HUDEP-2 (cell line): ENCODE measurements around the gene AP3B1.
"Not testable (repeated sequence)": the region's sequence is repeated elsewhere in the genome, so short reads cannot be mapped to it uniquely, and the experiment has no call there.

ENCODE experiments used
- DNase-seq, 76 experiments: peaks; one replicate each; lab custom pipeline; 2025; ENCODE audit not compliant: unreplicated experiment in 76 of 76; lab: John Stamatoyannopoulos, UW

Gene AP3B1

DNA sequence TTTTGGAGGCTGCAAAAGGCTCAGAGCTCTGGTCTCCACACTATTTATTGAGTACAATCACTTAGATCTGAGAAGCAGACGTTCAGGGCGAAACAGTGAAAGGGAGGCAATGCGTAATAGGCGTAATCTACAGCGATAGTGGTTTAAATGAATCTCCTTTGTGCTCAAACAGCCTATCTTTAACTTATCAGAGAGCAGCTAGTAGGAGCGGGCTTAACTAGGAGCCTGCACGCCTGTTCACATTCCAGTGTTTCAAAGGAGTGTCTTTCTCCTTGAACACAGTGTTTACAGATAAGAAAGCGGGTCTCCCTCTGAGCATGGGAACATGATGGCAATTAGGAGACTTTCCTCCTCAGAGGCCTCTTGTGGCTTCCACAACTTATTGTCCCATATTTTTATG, 49.4 kb downstream of the AP3B1 start:
- peak in 3 of 76 experiments; percentile 2 to 19 (median 12) for DNase-seq

DNA sequence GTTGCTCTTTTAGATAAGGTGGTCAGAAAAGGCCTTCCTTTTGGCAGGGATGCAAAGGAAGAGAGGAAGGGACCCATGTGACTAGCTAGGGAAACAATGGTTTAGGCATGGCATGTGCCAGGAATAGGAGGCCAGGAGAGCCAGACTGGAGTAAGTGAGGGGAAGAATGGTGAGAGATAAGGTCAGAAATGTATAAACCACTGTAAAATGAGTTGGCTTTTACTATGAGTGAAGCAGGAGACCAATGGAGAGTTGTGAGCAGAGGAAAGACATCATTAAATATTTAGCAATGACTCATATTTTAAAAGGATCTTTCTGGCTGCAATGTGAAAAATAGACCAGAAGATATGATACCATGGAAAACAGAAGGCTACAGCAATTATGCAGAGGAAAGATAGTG, 50.9 kb downstream of the AP3B1 start:
- no peak for DNase-seq

DNA sequence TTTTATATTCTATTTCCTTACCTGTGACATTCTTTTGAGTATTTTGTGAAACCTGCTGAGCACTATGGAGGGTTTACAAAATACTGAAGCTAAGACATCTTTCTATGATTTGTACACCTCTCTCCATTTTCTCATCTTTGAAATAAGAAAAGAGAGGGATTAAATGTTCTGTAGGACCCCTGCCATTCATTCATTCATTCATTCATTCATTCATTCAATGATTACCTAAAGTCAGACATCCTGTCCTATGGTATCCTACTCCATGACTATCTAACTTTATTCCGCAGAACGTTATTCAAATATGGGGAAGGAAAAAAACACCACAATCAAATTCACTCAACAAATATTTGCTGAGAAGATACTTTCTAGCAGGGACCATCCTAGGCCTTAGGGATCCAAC, 51.4 kb downstream of the AP3B1 start:
- no peak for DNase-seq

DNA sequence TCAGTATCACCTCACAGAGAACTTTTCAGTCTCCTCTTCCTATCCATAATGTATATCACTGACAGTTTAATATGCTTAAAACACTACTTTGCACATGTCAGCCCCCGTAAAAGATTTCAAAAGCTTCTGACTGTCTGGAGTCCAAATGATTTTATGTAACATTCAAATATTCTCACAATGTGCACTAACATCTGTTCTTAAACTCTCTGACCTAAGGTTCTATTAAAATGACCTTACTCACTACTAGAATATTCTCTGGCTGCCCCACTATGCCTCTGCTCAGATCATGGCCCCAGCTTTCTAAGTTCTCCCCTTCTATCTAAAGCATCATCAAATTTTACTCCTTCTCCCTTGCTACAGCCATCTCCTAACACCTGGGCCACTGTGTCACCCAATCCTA, 52.5 kb downstream of the AP3B1 start:
- no peak for DNase-seq

DNA sequence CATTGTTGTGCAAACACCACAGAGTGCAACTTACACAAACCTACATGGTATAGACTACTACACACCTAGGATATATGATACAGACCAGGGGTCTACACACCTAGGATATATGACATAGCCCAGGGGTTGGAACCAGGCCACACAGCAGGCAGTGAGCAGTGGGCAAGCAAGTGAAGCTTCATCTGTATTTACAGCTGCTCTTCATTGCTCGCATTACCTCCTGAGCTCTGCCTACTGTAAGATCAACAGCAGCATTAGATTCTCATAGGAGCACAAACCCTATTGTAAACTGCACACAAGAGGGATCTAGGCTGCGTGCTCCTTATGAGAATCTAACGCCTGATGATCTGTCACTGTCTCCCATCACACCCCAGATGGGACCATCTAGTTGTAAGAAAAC, 56.6 kb downstream of the AP3B1 start:
- no peak for DNase-seq

DNA sequence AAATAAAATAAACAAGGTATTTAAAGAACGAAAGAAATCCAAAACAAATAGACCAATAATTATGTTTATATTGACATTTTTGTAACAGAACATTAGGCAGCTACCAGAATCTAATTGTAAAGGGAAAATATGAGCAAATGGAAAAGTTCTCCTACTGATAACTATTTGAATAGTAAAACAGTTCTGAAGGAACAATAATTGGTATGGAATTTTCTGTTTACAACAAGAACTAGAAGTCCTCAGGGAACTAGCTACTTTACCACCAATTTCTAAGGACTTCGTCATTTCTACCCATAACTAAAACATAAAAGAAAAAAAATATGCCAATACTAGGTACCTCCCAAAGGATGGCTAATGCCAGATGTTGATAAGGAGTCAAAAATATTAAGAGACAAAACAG, 58.5 kb downstream of the AP3B1 start:
- DNase-seq, result no peak

DNA sequence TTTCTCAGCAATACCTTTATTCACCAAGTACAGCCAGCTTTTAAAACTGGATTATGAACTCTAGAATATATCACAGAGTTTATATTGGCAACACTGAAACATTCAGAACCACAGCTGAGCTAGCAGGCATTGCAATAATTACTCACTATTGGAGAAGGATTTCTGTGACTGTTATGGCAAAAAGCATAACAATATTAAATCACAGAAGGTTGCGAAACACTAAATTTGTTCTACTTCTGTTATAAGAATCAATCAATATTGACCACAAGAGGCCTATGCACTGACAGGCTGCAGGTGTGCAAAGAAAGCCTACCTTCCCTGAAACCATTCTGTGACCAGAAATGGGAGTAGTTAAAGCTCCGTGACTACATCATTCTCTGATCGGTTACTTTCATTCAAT, 59.2 kb downstream of the AP3B1 start:
- DNase-seq, result no peak

DNA sequence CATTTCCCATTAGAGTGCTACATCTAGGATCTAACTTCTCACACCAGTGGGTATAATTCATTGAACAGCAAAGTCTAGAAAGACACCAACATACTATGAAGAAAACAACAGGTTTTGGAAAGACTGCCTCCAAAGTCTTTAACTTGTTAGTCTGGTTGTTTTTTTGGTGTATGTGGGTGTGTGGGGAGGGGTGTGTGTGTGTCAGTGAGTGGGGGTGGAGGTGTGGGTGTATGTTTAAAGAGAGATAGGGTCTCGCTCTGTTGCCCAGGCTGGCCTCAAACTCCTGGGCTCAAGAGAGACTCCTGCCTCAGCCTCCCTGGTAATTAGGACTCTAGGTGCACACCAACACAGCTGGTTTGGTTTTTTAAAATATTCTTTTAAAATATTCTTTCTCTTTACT, 59.7 kb downstream of the AP3B1 start:
- DNase-seq, result no peak

DNA sequence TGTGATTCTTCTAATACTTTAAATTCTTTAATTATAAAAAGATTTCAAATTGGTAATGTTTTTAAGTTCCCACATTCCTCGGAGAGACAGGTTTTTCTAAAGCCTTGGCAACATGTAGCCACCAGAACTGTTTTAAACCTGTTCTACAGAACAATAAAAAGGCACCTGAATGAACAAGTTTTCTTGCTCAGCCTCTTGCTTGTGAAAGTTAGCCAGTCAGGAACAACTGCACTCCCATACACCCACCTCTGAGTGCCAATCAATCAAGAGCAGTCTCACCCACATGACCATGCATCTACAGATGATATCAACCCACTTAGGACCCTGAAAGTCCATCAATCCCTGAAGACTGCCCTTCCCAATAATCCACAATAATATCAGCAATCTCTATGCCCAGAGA, 62.3 kb downstream of the AP3B1 start:
- no peak for DNase-seq

DNA sequence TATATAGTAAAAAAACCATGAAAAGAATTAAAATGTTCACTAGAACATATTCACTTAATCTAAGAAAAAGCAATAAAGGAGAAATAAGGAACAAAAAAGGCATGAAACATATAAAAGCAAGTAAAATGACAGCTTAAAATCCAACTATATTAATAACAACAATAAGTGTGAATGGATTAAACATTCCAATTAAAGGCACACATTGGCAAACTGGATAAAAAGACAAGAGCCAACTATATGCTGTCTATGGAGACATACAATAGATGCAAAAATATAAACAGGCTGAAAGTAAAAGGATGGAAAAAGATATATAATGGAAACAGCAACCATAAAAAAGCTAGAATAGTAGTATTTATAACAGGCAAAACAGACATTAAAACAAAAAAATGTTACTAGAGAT, 70.1 kb downstream of the AP3B1 start:
- no peak for DNase-seq

DNA sequence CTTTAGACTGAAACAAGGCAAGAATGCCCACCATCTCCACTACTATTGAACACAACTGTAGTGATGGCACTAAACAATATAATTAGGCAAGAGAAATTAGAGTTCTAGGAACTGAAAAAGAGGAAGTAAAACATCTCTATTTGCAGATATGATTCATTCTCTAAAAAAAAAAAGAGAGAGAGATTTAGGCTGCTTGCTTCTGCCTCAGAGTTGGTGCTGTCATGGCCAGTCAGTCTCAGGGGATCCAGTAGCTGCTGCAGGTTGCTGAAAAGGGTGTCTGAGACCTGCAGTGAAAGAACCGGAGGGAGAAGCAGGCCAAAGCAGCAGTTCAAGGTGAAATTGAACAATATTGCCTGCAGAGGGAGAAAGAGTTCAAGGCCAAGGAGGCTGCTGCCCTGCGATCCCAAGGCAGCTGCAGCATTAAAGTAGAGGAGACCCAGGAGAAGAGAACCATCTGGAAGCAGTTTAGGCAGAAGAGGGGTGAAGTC, 72.5 kb downstream of the AP3B1 start:
- peak in 16 of 76 experiments; percentile 2 to 40 (median 9) for DNase-seq

DNA sequence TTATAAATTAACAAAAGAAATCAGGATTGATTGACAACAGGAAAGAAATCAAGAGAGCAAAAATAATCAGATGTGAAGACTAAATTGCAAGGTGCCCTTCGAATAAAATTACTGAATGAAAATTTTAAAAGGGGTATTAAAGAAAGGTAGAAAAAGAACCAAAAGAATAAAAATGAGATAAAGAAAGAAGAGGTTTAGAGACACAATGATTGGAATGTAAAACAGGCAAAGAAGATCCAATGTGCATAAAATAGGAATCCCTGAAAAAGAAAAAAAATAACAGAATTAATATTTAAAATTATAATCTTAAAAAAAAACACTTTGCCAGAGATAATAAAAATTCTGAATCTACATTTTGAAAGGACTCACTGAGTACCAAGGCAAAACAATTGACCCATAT, 73.0 kb downstream of the AP3B1 start:
- DNase-seq, result no peak

DNA sequence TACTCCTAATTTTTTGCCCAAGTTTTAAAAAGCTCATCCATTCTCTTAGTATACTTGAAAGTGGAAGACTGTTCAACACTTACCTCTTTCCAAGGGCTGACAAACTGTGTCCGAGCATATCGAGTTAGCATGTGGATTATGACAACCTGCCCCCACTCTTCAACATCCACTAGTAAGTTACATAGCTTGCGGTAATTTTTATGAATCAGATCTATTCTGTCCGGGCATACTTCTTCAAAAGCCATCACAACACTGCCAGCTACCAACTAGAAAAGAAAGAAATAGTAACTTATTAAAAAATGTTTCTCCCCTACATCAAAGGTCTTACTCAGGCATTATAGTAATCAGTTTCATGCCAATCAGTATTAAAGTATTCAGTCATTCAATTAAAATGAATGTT, 78.5 kb downstream of the AP3B1 start:
- no peak for DNase-seq

DNA sequence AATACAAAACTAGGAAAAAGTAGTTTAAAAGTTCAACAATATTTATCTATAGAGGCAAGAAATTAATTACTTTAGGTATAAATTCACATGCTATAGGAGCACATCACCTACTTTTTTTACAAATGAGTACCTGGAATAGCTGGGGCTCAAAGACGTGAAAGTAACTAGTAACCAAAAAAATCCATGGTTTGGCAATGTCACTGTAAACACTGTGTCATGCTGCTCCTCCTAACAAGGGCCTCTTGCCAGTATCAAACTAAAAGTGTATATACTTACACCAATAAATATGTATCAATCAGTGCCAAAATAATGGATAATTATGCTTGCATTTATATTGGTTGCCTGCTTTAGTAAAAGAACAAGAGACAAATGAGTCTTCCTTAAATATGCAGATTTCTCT, 78.9 kb downstream of the AP3B1 start:
- DNase-seq, result no peak

DNA sequence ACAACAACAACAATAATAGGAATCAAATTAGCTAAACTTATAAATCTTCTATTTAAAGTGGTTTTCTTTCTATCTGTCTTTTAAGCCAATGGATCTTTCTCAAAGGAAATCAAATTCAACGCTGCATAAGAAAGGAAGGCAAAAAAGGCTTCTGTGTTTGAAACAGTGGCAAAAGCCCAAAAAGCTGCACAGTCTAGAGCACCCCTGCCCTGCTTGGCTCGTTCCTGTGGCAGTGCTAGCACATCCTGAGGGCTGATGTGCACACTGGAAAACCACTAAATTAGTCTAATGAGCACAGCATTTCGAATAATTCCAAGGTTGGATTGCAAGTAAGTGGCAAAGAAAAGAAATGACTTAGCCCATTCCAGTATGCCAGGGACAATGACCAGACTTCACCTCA, 80.7 kb downstream of the AP3B1 start:
- DNase-seq, result no peak

DNA sequence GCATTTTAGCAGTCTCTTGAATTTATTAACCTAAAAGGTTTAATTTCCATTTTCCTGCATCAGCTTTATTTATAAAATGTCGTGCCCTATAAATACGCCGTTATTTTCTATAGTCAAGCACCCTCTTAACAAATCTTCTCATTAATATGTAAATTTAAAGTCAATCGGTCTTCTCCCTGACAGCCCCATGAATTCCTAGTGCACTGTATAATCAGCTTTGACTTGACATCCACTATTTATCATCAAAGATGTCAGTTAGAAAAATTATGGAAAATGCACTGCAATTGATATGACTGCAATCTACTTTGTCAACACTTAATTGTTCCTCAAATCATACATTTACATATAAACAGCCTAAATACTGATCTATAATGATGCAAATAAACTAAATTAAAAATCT, 83.4 kb downstream of the AP3B1 start:
- DNase-seq, result no peak

DNA sequence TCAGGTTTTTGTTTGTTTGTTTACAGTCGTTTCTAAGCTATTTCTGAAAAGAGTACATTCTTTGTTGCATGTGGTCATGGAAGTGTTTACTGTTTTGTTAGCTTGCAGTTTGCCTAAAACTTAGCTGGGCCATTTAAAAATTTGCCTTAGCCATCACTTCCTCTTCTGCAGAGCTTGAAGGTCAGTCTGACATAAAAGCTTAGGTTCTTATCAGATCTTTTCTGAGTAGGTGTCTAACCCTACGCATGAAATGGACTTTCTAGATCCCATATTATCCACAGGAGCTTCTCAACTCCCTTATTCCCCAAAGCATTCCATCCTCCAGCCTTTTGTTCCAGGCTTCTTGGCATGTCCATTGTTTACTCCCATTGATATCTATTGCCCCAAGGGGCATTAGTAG, 90.3 kb downstream of the AP3B1 start:
- DNase-seq, result no peak

DNA sequence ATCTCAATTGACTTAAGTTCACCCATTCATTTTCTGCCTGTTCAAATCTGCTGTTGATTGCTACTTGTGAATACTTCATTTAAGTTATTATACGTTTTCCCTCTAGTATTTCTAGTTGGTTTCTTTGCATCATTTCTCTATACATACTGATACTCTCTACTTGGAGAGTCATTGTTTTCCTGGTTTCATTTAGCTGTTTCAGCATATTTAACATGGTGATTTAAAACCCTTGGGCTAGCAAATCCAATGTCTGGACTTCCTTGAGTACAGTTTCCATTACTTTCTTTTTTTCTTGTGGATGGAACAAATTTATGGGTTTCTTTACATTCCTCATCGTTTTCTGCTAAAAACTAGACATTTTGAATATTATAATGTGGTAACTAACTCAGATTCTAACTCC, 90.7 kb downstream of the AP3B1 start:
- DNase-seq, result no peak

DNA sequence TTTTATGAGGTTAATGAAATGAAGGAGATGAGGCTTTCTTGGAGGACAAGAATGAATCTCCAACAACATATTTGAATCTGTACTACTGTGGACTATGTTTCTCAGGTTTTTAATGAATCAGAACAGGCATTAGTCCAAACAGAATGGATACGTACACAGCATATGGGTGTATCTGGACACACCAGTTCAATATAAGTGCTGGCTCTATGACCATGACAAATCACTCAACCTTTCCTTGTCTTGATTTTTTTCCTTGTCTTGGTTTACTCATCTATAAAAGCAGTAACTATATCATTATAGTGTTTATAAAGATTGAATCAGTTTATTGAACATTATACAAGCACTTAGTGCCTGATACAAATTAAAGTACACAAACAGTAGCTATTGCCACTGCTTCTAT, 104.1 kb downstream of the AP3B1 start:
- no peak for DNase-seq

DNA sequence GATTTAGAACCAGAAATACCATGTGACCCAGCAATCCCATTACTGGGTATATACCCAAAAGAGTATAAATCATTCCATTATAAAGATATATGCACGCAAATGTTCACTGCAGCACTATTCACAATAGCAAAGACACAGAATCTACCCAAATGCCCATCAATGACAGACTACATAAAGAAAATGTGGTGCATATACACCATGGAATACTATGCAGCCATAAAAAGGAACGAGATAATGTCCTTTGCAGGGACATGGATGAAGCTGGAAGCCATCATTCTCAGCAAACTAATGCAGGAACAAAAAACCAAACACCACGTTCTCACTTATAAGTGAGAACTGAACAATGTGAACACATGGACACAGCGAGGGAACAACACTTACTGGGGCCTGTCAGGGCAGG, 105.8 kb downstream of the AP3B1 start:
- not testable (repeated sequence) for DNase-seq

DNA sequence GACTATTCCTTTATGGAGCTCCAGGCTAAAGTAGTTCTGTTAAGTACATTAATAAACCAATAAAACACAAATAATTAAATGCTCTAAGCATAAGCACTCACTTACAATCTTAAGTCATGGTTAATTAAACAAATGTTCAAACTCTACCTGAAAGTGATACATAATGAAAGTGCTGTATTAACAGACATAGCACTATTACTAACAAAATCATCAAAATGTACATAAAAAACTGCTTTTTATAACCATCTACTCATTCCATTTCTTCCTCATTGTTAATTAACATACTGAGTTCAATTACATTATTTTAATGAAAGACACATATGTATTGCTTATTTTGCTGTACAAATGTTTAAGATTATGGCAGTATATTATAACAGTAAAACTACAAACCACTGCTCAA, 107.3 kb downstream of the AP3B1 start:
- no peak for DNase-seq

DNA sequence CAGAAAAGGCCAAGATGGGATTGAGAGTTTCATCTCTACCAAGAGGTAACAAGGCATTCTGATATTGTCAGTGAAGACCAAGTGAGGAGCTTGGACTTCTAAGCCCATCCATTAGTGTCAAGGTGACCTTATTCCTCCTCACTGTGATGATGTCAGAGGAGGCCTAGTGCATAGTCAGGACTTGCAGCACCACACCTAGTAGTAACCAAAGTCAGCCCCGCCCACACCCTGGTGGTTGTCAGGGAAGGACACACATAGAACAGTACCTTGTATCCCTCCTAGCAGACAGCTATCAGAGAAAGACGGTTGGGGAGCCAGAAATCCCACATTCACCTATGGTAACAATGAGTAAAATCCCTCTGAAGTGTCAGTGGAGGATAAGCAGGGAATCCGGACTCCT, 111.7 kb downstream of the AP3B1 start:
- peak in 25 of 76 experiments; percentile 0 to 34 (median 6) for DNase-seq

DNA sequence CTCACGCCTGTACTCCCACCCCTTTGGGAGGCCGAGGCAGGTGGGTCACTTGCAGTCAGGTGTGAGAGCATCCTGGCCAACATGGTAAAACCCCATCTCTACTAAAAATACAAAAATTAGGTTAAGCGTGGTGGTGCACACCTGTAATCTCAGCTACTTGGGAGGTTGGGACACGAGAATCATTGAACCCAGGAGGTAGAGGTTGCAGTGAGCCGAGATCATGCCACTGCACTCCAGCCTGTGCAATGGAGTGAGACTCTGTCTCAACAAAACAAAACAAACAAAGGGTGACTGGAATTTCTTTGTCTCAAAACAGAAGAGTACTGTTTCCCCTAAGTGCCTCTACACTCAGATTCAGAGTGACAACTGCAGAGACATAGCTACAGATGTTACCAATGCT, 116.1 kb downstream of the AP3B1 start:
- DNase-seq, result no peak

DNA sequence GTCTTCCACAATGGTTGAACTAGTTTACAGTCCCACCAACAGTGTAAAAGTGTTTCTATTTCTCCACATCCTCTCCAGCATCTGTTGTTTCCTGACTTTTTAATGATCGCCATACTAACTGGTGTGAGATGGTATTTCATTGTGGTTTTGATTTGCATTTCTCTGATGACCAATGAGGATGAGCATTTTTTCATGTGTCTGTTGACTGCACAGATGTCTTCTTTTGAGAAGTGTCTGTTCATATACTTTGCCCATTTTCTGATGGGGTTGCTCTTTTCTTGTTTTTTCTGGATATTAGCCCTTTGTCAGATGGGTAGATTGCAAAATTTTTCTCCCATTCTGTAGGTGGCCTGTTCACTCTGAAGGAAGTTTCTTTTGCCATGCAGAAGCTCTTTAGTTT, 124.2 kb downstream of the AP3B1 start:
- not testable (repeated sequence) for DNase-seq
